ENCODE results near the gene SAMSN1. TPM values are rescaled to one million over a fixed set of nuclear protein-coding genes. Genes with fewer than 3 reads are reported as not detected.

Gene SAMSN1
- total RNA-seq, 4 donors from 2014 or later = 4.9 to 62.7 (median 19.6) TPM

- TF ChIP-seq CTCF (IDR thresholded peaks at IDR 0.05; ENCODE audit: low read depth) = no peak
These were observed 16.8 kb upstream of the SAMSN1 start for GRCh38 chr21:14562959-14563358.

- no peak for TF ChIP-seq CTCF (IDR thresholded peaks at IDR 0.05; ENCODE audit: low read depth)
These were observed 14.4 kb upstream of the SAMSN1 start for GRCh38 chr21:14560555-14560954.

- TF ChIP-seq CTCF (IDR thresholded peaks at IDR 0.05; ENCODE audit: low read depth) = no peak
These were observed 14.0 kb upstream of the SAMSN1 start for GRCh38 chr21:14560139-14560538.

- TF ChIP-seq CTCF (IDR thresholded peaks at IDR 0.05; ENCODE audit: low read depth) = no peak
These were observed 13.0 kb upstream of the SAMSN1 start for GRCh38 chr21:14559102-14559501.

- TF ChIP-seq CTCF (IDR thresholded peaks at IDR 0.05; ENCODE audit: low read depth) = no peak
These were observed 11.3 kb upstream of the SAMSN1 start for GRCh38 chr21:14557413-14557812.

GRCh38 chr21:14554948-14555347 is 8.8 kb upstream of the SAMSN1 start:
- no peak for TF ChIP-seq CTCF (IDR thresholded peaks at IDR 0.05; ENCODE audit: low read depth)

- no peak for TF ChIP-seq CTCF (IDR thresholded peaks at IDR 0.05; ENCODE audit: low read depth)
These were observed 7.3 kb upstream of the SAMSN1 start for GRCh38 chr21:14553422-14553821.
